HEK293 (cell line): ENCODE data around the gene STX5.

ENCODE experiments used
- CTCF ChIA-PET: fragments of 350-600 bp; formaldehyde crosslinking; extraction: SDS; loops from one replicate; lab custom pipeline; 2021; ENCODE audit warnings: antibody characterized with exemption; lab: Yijun Ruan, JAX
- POLR2A ChIA-PET: fragments of 300-600 bp; formaldehyde crosslinking; extraction: SDS; loops from one replicate; lab custom pipeline; 2020; ENCODE audit warnings: antibody characterized with exemption, inconsistent platforms; lab: Yijun Ruan, JAX
- H3K27ac ChIP-seq: fragments of 200-500 bp; sonication (Bioruptor generic); 2 replicates; pipeline ENCODE4 v1.5.1; 2014; ENCODE audit warnings: low read depth, low read length, control low read depth, inconsistent platforms; ENCODE audit errors: extremely low read depth
- H3K36me3 ChIP-seq, 2 experiments: fragments of 200-500 bp in 1 of 2; sonication (Bioruptor generic) in 1 of 2; 1 replicate in 1 of 2; 2 replicates in 1 of 2; pipeline ENCODE4 v1.5.1; 2014 to 2017; ENCODE audit warnings: inconsistent platforms in 2 of 2, low read length in 2 of 2; ENCODE audit not compliant: control insufficient read depth in 2 of 2, insufficient read depth in 1 of 2
- H3K4me1 ChIP-seq: fragments of 200-500 bp; sonication (Bioruptor generic); 2 replicates; pipeline ENCODE4 v1.5.1; 2014; ENCODE audit warnings: mild to moderate bottlenecking, low read length, inconsistent platforms; ENCODE audit not compliant: control insufficient read depth, insufficient read depth
- H3K4me3 ChIP-seq: 2 replicates; pipeline ENCODE4 v1.5.1; 2011; ENCODE audit warnings: low read depth, mild to moderate bottlenecking, control low read depth, low read length, moderate library complexity
- H3K9me3 ChIP-seq: fragments of 200-500 bp; sonication (Bioruptor generic); 2 replicates; pipeline ENCODE4 v1.5.1; 2014; ENCODE audit warnings: low read depth, low read length, inconsistent platforms; ENCODE audit not compliant: control insufficient read depth, insufficient read depth
- EGR2 ChIP-seq: fragments of 450-650 bp; formaldehyde crosslinking; IDR thresholded peaks from 2 replicates; pipeline ENCODE4 v1.5.1; 2016; ENCODE audit warnings: low read depth, missing biosample characterization, missing genetic modification characterization
- ELK4 ChIP-seq: IDR thresholded peaks from 2 replicates; pipeline ENCODE4 v1.6.1; 2011; ENCODE audit warnings: mild to moderate bottlenecking, low read depth, low read length, borderline replicate concordance
- GLIS2 ChIP-seq: fragments of 450-650 bp; formaldehyde crosslinking; IDR thresholded peaks from 2 replicates; pipeline ENCODE4 v1.5.1; 2016; ENCODE audit warnings: missing biosample characterization, missing genetic modification characterization
- KLF8 ChIP-seq: fragments of 450-650 bp; formaldehyde crosslinking; IDR thresholded peaks from 2 replicates; pipeline ENCODE4 v1.5.1; 2016; ENCODE audit warnings: missing biosample characterization, missing genetic modification characterization
- PATZ1 ChIP-seq: fragments of 450-650 bp; formaldehyde crosslinking; IDR thresholded peaks from 2 replicates; pipeline ENCODE4 v1.5.1; 2016; ENCODE audit warnings: missing biosample characterization, missing genetic modification characterization
- RBAK ChIP-seq: fragments of 450-650 bp; formaldehyde crosslinking; IDR thresholded peaks from 2 replicates; pipeline ENCODE4 v1.5.1; 2016; ENCODE audit warnings: missing biosample characterization, missing genetic modification characterization
- TCF7L2 ChIP-seq: IDR thresholded peaks from 2 replicates; pipeline ENCODE4 v1.6.1; 2011; ENCODE audit warnings: low read depth, mild to moderate bottlenecking, inconsistent platforms, low read length, moderate library complexity, borderline replicate concordance
- YY1 ChIP-seq: fragments of 450-650 bp; formaldehyde crosslinking; IDR thresholded peaks from 2 replicates; pipeline ENCODE4 v1.5.1; 2018; ENCODE audit warnings: missing biosample characterization, missing genetic modification characterization
- ZFHX2 ChIP-seq: fragments of 450-650 bp; formaldehyde crosslinking; conservative IDR thresholded peaks from 2 replicates; pipeline ENCODE4 v1.5.1; 2016; ENCODE audit warnings: missing biosample characterization, missing genetic modification characterization
- ZNF146 ChIP-seq: fragments of 450-650 bp; formaldehyde crosslinking; IDR thresholded peaks from 2 replicates; pipeline ENCODE4 v1.5.1; 2016; ENCODE audit warnings: missing biosample characterization, missing genetic modification characterization
- ZNF174 ChIP-seq: fragments of 450-650 bp; formaldehyde crosslinking; IDR thresholded peaks from 2 replicates; pipeline ENCODE4 v1.5.0; 2017; ENCODE audit warnings: missing biosample characterization, mild to moderate bottlenecking, missing genetic modification characterization
- ZNF184 ChIP-seq: fragments of 450-650 bp; IDR thresholded peaks from 2 replicates; pipeline ENCODE4 v1.5.1; 2018; ENCODE audit warnings: missing biosample characterization, mild to moderate bottlenecking, missing genetic modification characterization
- ZNF202 ChIP-seq: fragments of 450-650 bp; formaldehyde crosslinking; IDR thresholded peaks from 2 replicates; pipeline ENCODE4 v1.5.1; 2016; ENCODE audit warnings: missing biosample characterization, missing genetic modification characterization, borderline replicate concordance
- ZNF350 ChIP-seq: fragments of 450-650 bp; formaldehyde crosslinking; IDR thresholded peaks from 2 replicates; pipeline ENCODE4 v1.5.0; 2017; ENCODE audit warnings: missing biosample characterization, mild to moderate bottlenecking, missing genetic modification characterization
- ZNF37A ChIP-seq: fragments of 450-650 bp; IDR thresholded peaks from 2 replicates; pipeline ENCODE4 v1.5.1; 2018; ENCODE audit warnings: missing biosample characterization, missing genetic modification characterization
- ZNF398 ChIP-seq: fragments of 450-650 bp; formaldehyde crosslinking; IDR thresholded peaks from 2 replicates; pipeline ENCODE4 v1.5.1; 2017; ENCODE audit warnings: missing biosample characterization, missing genetic modification characterization
- ZNF513 ChIP-seq: fragments of 450-650 bp; IDR thresholded peaks from 2 replicates; pipeline ENCODE4 v1.5.1; 2018; ENCODE audit warnings: missing biosample characterization, missing genetic modification characterization
- ZNF514 ChIP-seq: fragments of 450-650 bp; formaldehyde crosslinking; IDR thresholded peaks from 2 replicates; pipeline ENCODE4 v1.5.1; 2016; ENCODE audit warnings: missing biosample characterization, missing genetic modification characterization
- ZNF518A ChIP-seq: fragments of 450-650 bp; formaldehyde crosslinking; conservative IDR thresholded peaks from 2 replicates; pipeline ENCODE4 v1.5.1; 2016; ENCODE audit warnings: low read depth, missing biosample characterization, missing genetic modification characterization
- ZNF544 ChIP-seq: fragments of 450-650 bp; formaldehyde crosslinking; IDR thresholded peaks from 2 replicates; pipeline ENCODE4 v1.5.0; 2017; ENCODE audit warnings: missing biosample characterization, missing genetic modification characterization
- ZNF549 ChIP-seq: fragments of 450-650 bp; IDR thresholded peaks from 2 replicates; pipeline ENCODE4 v1.5.1; 2018; ENCODE audit warnings: missing biosample characterization, missing genetic modification characterization, mild to moderate bottlenecking, inconsistent platforms, moderate library complexity
- ZNF558 ChIP-seq: fragments of 450-650 bp; formaldehyde crosslinking; IDR thresholded peaks from 2 replicates; pipeline ENCODE4 v1.5.1; 2016; ENCODE audit warnings: missing biosample characterization, missing genetic modification characterization
- ZNF610 ChIP-seq: fragments of 450-650 bp; formaldehyde crosslinking; IDR thresholded peaks from 2 replicates; pipeline ENCODE4 v1.5.1; 2016; ENCODE audit warnings: missing biosample characterization, missing genetic modification characterization, borderline replicate concordance
- ZNF623 ChIP-seq: fragments of 450-650 bp; formaldehyde crosslinking; IDR thresholded peaks from 2 replicates; pipeline ENCODE4 v1.5.1; 2016; ENCODE audit warnings: missing biosample characterization, missing genetic modification characterization
- ZNF747 ChIP-seq: fragments of 450-650 bp; formaldehyde crosslinking; IDR thresholded peaks from 2 replicates; pipeline ENCODE4 v1.5.1; 2016; ENCODE audit warnings: missing biosample characterization, missing genetic modification characterization
- ZSCAN30 ChIP-seq: fragments of 450-650 bp; IDR thresholded peaks from 2 replicates; pipeline ENCODE4 v1.5.1; 2018; ENCODE audit warnings: missing biosample characterization, mild to moderate bottlenecking, missing genetic modification characterization, moderate library complexity

STX5 gene

GRCh38 chr11:62801071-62801470 lies 30.8 kb downstream of the STX5 start:
- no peak for TF ChIP-seq ZNF544 (tag by site-specific recombination)
- TF ChIP-seq ZNF513 (tag by site-specific recombination) = no peak
- no peak for TF ChIP-seq ZNF549 (tag by site-specific recombination)
- no peak for TF ChIP-seq ZNF623 (tag by site-specific recombination)
- no peak for TF ChIP-seq ZNF184 (tag by site-specific recombination)
- no peak for TF ChIP-seq ZSCAN30
- no peak for TF ChIP-seq ZNF37A (tag by site-specific recombination)
- no peak for TF ChIP-seq ZNF174
- no peak for TF ChIP-seq ZNF514 (tag by site-specific recombination)
- TF ChIP-seq ZNF398 (tag by site-specific recombination) = no peak
- no peak for TF ChIP-seq KLF8 (tag by site-specific recombination)
- no peak for TF ChIP-seq ZNF350 (tag by site-specific recombination)
- no peak for TF ChIP-seq ZNF202
- no peak for TF ChIP-seq YY1 (tag by site-specific recombination)
- no peak for TF ChIP-seq TCF7L2
- TF ChIP-seq EGR2 (tag by site-specific recombination) = no peak
- no peak for TF ChIP-seq ZNF747 (tag by site-specific recombination)
- no peak for TF ChIP-seq ELK4
- no peak for TF ChIP-seq GLIS2
- no peak for TF ChIP-seq PATZ1 (tag by site-specific recombination)
- TF ChIP-seq, all 188 proteins: peak for 0
- Histone ChIP-seq H3K4me3 (no peak overlapping the region), H3K4me1 (no peaks in the 10 kb centered on the region), H3K9me3 (no peaks in the 10 kb centered on the region), H3K36me3 (peaks cover 30 to 77% of the 10 kb centered on the region in 2 experiments), H3K27ac (no peak overlapping the region)
- POLR2A ChIA-PET = interaction anchor here (0.8 to 2.0 kb wide), 7 partner anchors 11 to 55 kb away, joined by 3 to 9 read pairs (median 4); partner anchors contain the start of genes STX5, TMEM179B and ZBTB3
- CTCF ChIA-PET = interaction anchor here (1.1 kb wide), 1 partner anchor 10 kb away, joined by 4 read pairs; no protein-coding TSS in a partner anchor

- peaks cover 31 to 93% of the 10 kb centered on the region in 2 experiments for H3K36me3 ChIP-seq
Observed at GRCh38 chr11:62799486-62799885, 32.4 kb downstream of the STX5 start.

More at GRCh38 chr11:62799486-62799885, 32.4 kb downstream of the STX5 start:
- Histone ChIP-seq H3K9me3 (no peaks in the 10 kb centered on the region), H3K4me3 (no peak overlapping the region), H3K4me1 (no peaks in the 10 kb centered on the region), H3K27ac (no peak overlapping the region)
- ChIA-PET POLR2A (interaction anchor here (1.1 to 2.0 kb wide), 3 partner anchors 11 to 42 kb away, joined by 3 to 9 read pairs (median 7); partner anchors contain the start of gene TMEM179B), CTCF (interaction anchor here (1.0 kb wide), 1 partner anchor 10 kb away, joined by 3 read pairs; no protein-coding TSS in a partner anchor)
- TF ChIP-seq RBAK (no peak), ZFHX2 (tag by site-specific recombination) (no peak), ZNF518A (tag by site-specific recombination) (no peak), ZNF610 (tag by site-specific recombination) (no peak), ZNF558 (tag by site-specific recombination) (no peak), ZNF146 (tag by site-specific recombination) (no peak)
